GM21786 (cell line): ENCODE measurements around the gene ELMO1.

Experiments
- ATAC-seq: cut with Tn5 transposase; IDR thresholded peaks from one replicate; pipeline ENCODE4 v1.9.1; 2021; ENCODE audit not compliant: unreplicated experiment

ELMO1 gene

GRCh38 chr7:36900988-36901710 is 547.5 kb downstream of the ELMO1 start:
- ATAC-seq, result no peak

GRCh38 chr7:36898186-36898585 is 550.5 kb downstream of the ELMO1 start:
- ATAC-seq, result no peak

DNA sequence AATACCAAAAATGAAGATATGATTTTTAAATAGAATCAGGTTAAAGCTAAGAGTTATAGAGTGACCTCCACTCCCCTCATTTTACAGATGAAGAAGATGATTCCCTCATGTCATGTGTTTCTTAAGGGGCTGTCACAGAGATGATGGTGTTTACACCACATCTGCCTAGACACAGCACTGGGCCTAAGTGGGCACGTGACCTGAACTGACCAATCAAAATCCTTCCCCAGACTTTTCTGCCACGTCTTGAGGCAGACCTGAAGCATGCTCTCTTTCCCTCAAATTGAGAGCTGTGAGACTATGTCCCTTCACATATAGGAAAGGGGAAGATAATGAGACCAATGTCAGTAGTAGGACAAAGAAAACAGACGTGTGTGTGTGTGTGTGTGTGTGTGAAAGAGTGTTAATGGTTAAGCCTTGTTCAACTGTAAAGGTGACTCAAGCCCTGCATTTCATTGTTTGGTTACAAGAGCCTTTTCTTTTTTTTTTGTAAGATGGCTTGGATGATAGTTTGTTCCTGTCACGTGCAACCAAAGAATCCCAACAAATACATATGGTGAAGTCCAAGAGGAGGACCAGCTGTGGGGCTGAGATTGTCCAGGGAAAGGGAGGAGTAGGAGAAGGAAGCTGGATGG is 551.6 kb downstream of the ELMO1 start:
- ATAC-seq, result no peak

GRCh38 chr7:36896418-36896817 is 552.2 kb downstream of the ELMO1 start:
- no peak for ATAC-seq

- no peak for ATAC-seq
Observed at GRCh38 chr7:36895192-36895591, 553.5 kb downstream of the ELMO1 start.

GRCh38 chr7:36894190-36894589 is 554.5 kb downstream of the ELMO1 start:
- no peak for ATAC-seq

GRCh38 chr7:36889182-36889581 is 559.5 kb downstream of the ELMO1 start:
- ATAC-seq, result no peak

DNA sequence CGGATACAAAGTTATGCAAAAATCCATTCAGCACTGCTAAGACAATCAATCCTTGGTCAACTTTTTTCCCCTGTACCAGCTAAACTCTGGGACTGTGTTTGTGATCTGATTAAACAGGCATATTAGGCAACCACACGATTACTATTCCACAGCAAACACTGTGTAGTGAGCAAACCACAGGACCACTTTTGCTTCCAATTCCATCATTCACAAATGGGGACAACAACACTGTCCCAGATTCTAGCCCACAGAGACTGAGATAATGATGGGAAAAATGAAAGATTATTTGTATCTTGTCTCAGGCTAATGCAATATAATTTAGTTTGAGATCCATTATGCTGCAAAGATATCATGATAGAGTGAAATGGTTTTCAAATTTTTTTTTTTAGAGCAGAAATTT is 560.7 kb downstream of the ELMO1 start:
- ATAC-seq, result no peak

- ATAC-seq, result no peak
Observed at GRCh38 chr7:36887233-36887632, 561.4 kb downstream of the ELMO1 start.

- no peak for ATAC-seq
Observed at GRCh38 chr7:36884910-36885309, 563.8 kb downstream of the ELMO1 start.

DNA sequence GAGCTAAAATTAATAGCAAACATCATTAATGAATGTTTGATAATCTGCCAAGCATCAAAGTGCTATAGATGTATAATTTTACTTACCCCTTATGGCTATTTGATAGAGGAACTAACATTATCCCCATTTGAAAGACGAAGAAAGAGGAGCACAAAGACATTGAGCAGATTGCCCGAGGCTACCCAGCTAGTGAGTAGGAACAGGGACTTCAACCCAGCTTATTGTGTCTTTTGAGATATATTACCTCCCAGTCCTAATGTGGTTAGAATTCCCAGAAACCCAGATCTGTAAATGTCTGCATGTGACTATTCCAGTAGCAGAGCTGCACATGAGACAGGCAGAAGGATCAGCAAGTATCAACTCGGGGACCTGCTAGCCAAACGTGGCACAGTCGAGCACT is 564.3 kb downstream of the ELMO1 start:
- ATAC-seq, result no peak

GRCh38 chr7:36881233-36881874 is 567.3 kb downstream of the ELMO1 start:
- ATAC-seq, result no peak

- no peak for ATAC-seq
Observed at GRCh38 chr7:36880108-36880507, 568.6 kb downstream of the ELMO1 start.

- no peak for ATAC-seq
Observed at GRCh38 chr7:36879021-36879420, 569.6 kb downstream of the ELMO1 start.

DNA sequence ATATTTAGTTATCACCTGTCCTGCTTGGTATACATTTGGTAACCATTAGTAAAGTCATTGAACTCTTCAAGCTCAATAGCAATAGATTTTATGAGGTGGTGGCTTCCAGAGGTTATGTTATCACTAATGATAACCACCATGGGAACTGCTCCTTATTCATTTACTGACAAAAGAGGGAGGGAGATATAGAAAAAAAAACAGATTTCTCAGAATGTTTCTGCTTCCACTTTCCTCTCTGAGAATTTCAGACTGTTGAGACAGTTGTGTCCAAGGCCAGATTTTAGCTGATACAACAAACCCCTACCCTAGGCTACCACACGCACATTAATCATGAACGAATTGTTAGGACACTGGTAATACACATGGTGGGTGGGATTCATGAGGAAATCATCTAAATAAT is 570.4 kb downstream of the ELMO1 start:
- ATAC-seq, result no peak

DNA sequence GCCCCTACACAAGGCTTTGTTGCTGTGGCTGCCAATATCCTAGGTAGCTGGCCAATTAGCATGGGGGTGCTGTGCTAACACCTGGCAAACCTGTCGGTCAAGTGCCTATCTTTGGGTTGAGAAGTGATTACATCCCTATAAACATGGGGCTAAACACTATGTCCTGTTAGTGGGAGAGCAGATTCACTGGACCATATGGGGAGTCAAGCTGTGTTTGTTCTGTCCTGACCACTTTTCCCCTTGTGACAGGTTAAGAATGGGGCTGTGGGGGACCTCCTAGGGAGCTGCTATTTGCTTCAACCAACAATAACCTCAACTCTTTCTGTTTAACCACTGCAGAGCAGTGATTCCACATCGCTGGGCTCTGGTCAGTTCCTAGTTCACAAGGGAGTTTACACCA is 572.9 kb downstream of the ELMO1 start:
- ATAC-seq, result no peak

GRCh38 chr7:36874041-36874440 is 574.6 kb downstream of the ELMO1 start:
- ATAC-seq, result no peak

DNA sequence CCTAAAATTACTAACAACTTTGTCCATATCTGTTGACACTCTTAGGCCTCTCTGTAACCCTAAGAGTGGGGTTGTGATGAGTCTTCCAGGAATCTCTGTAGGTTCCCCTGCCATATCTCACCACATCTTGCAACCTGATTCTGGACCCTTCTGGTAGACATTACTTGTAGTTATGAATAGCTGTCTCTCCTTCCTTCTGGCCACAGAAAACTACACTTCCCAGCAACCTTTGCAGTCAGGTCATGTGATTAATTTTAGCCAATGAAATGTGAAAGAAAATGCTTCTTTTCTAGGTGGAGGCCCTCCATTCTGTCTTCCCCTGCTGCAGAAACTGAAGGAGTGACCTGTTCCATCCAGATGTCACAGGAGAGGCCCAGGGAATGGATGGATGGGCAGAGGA is 576.8 kb downstream of the ELMO1 start:
- no peak for ATAC-seq

- ATAC-seq, result no peak
Observed at GRCh38 chr7:36871355-36871738, 577.3 kb downstream of the ELMO1 start.

GRCh38 chr7:36870625-36871354 is 577.9 kb downstream of the ELMO1 start:
- no peak for ATAC-seq

- ATAC-seq, result no peak
Observed at GRCh38 chr7:36868727-36869411, 579.8 kb downstream of the ELMO1 start.
